Stimulated activated CD4-positive, alpha-beta T cell treated with anti-CD3 and anti-CD28 coated beads, Interleukin-12 subunit alpha, Interleukin-12 subunit beta, amount 100 ng/mL, for 4 hours (primary cell): ENCODE results near the gene FNDC3A.
"Not testable (repeated sequence)": the region's sequence is repeated elsewhere in the genome, so short reads cannot be mapped to it uniquely, and the experiment has no call there.

Experiments
- DNase-seq: peaks from one replicate; pipeline ENCODE4 v3.0.0-alpha.2; 2020

Gene FNDC3A

GRCh38 chr13:49046519-49046918, 70.8 kb downstream of the FNDC3A start:
- DNase-seq = no peak

- DNase-seq = no peak
Observed at GRCh38 chr13:49052813-49053212, 77.1 kb downstream of the FNDC3A start.

DNA sequence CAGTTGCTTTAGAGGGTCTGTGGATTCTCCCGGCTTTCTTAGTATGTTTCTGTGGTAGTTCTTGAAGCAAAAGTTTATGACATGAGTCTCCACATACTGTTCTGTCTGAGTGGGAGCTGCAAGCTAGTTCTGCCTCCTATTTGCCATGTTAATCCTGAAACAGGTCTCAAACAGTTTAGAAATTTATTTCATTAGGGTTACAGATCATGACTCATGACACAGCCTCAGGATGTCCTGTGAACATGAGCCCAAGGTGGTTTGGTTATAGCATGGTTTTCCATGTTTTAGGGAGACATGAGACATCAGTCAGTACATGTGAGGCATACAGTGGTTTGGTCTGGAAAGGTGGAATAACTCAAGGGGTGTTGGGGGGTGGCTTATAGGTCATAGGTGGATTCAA, 77.5 kb downstream of the FNDC3A start:
- no peak for DNase-seq

DNA sequence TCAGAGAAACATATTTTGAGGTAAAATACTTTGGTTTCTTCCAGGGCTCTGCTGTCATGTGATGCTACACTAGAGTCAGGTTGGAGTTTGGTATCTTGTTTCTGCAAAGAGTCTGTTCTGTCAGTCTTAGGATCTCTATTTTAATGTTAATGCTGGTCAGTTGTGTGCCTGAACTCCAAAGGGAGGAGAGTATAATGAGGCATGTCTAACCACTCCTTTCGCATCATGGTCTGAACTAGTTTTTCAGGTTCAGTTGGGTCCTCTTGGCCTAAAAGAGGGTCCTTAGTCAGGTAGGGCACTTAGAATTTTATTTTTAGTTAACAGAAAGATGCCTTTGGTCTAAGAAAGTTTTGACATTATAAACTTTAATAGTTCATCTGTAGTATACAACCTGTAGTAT, 78.2 kb downstream of the FNDC3A start:
- DNase-seq = no peak

GRCh38 chr13:49055021-49055420, 79.3 kb downstream of the FNDC3A start:
- DNase-seq = no peak

- DNase-seq = no peak
Observed at GRCh38 chr13:49057176-49057575, 81.5 kb downstream of the FNDC3A start.

DNA sequence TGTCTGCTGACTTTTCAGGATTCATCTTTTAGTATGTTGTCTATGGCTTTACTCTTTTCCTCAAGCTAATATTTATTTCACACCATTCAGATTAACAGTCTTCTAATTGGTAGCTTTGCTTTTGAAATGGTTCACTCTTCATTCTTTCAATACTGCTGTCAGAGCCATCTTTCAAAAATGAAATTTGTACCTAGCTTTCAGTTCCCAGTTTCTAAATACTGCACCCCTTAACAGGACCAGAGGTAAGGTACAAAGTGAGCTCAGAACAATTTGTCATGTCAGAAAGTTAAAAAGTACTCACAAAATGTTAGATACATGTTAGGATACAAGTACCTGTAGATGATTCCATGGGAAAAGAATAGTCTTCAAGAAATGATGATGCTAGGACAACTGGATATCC, 83.0 kb downstream of the FNDC3A start:
- DNase-seq = no peak

- no peak for DNase-seq
Observed at GRCh38 chr13:49060678-49061387, 85.1 kb downstream of the FNDC3A start.

- not testable (repeated sequence) for DNase-seq
Observed at GRCh38 chr13:49061388-49061752, 85.7 kb downstream of the FNDC3A start.

- no peak for DNase-seq
Observed at GRCh38 chr13:49062297-49062896, 86.7 kb downstream of the FNDC3A start.

DNA sequence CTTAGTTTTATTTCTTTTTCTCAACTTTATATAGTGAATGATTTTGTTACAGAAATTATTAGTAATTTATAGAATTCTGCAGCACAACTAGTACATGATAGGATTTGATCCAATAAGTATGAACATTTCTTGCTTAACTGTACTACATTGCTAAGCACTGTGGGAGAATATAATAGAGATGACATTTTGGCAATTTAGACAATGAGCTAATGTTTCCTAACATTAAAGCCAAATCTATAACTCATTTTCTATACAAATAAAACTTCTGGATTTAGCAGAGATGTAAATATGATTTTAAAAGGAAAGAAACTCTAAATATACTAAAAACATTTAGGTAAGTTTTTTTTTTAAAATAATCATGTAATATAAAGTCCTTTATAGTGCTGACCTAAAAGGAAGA, 87.3 kb downstream of the FNDC3A start:
- no peak for DNase-seq

- DNase-seq = no peak
Observed at GRCh38 chr13:49063497-49063896, 87.8 kb downstream of the FNDC3A start.

GRCh38 chr13:49064476-49064875, 88.8 kb downstream of the FNDC3A start:
- no peak for DNase-seq

- DNase-seq = no peak
Observed at GRCh38 chr13:49066856-49067255, 91.1 kb downstream of the FNDC3A start.

GRCh38 chr13:49068498-49068897, 92.8 kb downstream of the FNDC3A start:
- DNase-seq = not testable (repeated sequence)

DNA sequence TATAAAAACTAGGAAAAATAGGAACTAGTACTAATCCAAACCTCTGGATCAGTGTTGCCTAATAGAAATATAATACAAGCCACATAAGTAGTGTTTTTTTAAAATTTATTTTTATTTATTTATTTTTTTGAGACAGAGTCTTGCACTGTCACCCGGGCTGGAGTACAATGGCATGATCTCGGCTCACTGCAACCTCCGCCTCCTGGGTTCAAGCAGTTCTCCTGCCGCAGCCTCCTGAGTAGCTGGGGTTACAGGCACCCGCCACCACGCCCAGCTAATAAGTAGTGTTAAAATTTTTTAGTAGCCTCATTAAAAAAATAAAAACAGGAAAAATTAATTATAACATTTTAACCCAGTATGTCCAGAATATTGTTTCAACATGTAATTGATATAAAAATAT, 94.3 kb downstream of the FNDC3A start:
- DNase-seq = not testable (repeated sequence)

- DNase-seq = no peak
Observed at GRCh38 chr13:49071341-49071937, 95.7 kb downstream of the FNDC3A start.

- DNase-seq = no peak
Observed at GRCh38 chr13:49082653-49083536, 107.2 kb downstream of the FNDC3A start.

DNA sequence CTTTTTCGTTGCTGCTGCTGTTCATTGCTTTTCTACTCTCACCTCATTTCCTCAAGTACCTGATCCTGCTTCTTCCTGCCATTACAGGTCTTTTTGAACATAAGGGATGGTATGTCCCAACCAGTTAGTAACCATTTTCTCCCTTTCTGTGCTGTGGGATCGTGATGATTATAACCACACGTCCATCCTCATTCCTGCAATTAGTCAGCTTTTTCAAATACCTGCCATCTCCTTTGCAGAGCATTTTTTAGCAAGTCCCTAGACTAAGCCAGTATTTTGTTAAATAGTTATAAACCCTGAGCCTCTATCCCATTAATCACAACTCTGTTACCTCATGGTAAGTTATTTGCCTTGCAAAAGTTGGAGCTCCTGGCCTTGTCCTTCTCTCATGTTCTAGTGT, 109.2 kb downstream of the FNDC3A start:
- DNase-seq = no peak

DNA sequence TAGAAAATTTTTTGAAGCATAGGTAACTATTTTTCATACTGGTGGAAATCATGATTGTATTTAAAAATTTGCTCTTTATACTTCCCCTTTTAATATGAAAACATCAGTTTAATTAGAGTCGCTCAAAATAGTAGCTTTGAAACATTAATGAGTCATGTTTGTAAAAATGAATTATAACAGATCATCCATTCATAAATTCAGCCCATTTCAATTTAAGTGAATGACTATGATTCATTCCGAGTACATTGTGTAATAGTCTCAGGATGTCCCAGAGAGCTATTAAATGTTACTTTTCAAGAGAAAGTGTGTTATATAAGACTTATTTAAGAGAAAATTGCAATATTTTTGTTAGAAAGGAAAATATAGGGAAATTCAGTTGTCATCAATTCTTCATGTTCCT, 111.0 kb downstream of the FNDC3A start:
- no peak for DNase-seq

DNA sequence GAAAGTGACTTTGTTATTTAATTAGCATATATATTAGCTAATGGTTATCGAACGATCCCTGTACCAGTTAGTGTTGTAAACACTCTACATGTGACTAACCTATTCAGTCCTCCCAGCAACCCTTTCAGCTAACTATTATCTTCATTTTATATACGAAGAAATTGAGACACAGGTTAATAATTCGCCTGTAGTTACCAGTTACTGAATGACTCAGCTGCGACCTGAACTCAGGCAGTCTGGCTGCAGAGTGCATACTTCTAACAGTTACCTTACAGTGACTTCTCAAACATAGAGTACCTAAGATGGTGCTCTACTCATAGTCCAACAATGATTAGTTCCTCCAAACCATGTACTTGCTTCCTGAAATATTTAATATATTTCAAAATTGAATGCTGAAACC, 117.7 kb downstream of the FNDC3A start:
- no peak for DNase-seq

GRCh38 chr13:49097374-49097773, 121.7 kb downstream of the FNDC3A start:
- DNase-seq = no peak

DNA sequence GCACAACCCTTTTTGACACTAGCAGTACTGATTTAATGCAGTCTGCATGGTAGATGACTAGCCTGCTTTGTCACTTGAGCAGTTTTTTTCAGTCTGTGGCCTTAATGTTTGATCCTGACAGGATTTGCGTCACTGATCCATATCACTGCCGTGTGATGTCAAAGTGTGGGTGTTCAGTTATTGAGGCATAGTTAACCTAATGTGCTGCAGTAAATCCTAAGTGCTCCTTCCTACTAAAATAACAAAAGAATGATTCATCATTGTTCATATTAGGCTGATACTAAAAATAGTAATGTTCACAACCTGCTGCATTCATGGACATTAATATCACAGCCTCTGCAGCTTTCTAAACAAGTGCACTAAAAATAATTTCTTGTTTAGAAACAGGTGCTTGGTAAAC, 122.5 kb downstream of the FNDC3A start:
- DNase-seq = no peak
